Measurements from ENCODE around the gene BARX2.

GRCh38 chr11:129326921-129327320 lies 48.7 kb upstream of the BARX2 start:
- TF ChIP-seq GATA2 (IDR thresholded peaks at IDR 0.05; ENCODE audit: low read depth, low read length) (no peak), GATA3 (IDR thresholded peaks at IDR 0.05; ENCODE audit: low read depth, low read length) (no peak)

Data from SH-SY5Y (cell line).